ENCODE results near the gene TXLNA.
A peak's percentile ranks its signal among the peaks of the same experiment; 100 is the strongest.

Gene TXLNA

GRCh38 chr1:32223683-32224082 lies 44.2 kb downstream of the TXLNA start:
- no peak for TF ChIP-seq CTCF (IDR thresholded peaks at IDR 0.05; ENCODE audit: insufficient read depth, low read depth, low read length, missing control alignments)
- DNase-seq (ENCODE audit: low read depth): no peak
- peak overlapping the region; percentile 13; the same call in 1 of the 2 replicates for H3K4me3 ChIP-seq (ENCODE audit: low read depth, low read length)

GRCh38 chr1:32224285-32224684 lies 44.8 kb downstream of the TXLNA start:
- H3K4me3 ChIP-seq (ENCODE audit: low read depth, low read length): no peak overlapping the region
- no peak for TF ChIP-seq CTCF (IDR thresholded peaks at IDR 0.05; ENCODE audit: insufficient read depth, low read depth, low read length, missing control alignments)
- no peak for DNase-seq (ENCODE audit: low read depth)

- no peak for DNase-seq (ENCODE audit: low read depth)
- H3K4me3 ChIP-seq (ENCODE audit: low read depth, low read length): no peak overlapping the region
- TF ChIP-seq CTCF (IDR thresholded peaks at IDR 0.05; ENCODE audit: insufficient read depth, low read depth, low read length, missing control alignments): no peak
These were observed 49.3 kb downstream of the TXLNA start for GRCh38 chr1:32228771-32229170.

- no peak for TF ChIP-seq CTCF (IDR thresholded peaks at IDR 0.05; ENCODE audit: insufficient read depth, low read depth, low read length, missing control alignments)
- no peak overlapping the region for H3K4me3 ChIP-seq (ENCODE audit: low read depth, low read length)
- DNase-seq (ENCODE audit: low read depth): no peak
These were observed 52.5 kb downstream of the TXLNA start for GRCh38 chr1:32231843-32232432.

- no peak for TF ChIP-seq CTCF (IDR thresholded peaks at IDR 0.05; ENCODE audit: insufficient read depth, low read depth, low read length, missing control alignments)
- DNase-seq (ENCODE audit: low read depth): no peak
- H3K4me3 ChIP-seq (ENCODE audit: low read depth, low read length): no peak overlapping the region
These were observed 53.3 kb downstream of the TXLNA start for GRCh38 chr1:32232558-32233304.

GRCh38 chr1:32234792-32235191 lies 55.3 kb downstream of the TXLNA start:
- H3K4me3 ChIP-seq (ENCODE audit: low read depth, low read length): no peak overlapping the region

More at GRCh38 chr1:32234792-32235191, 55.3 kb downstream of the TXLNA start:
- no peak for DNase-seq (ENCODE audit: low read depth)
- TF ChIP-seq CTCF (IDR thresholded peaks at IDR 0.05; ENCODE audit: insufficient read depth, low read depth, low read length, missing control alignments): no peak

Measured in GM12865 (cell line).